ENCODE results near the gene KCNJ6. TPM values are rescaled to one million over a fixed set of nuclear protein-coding genes. Genes with fewer than 3 reads are reported as not detected.
"Not testable (repeated sequence)": the region's sequence is repeated elsewhere in the genome, so short reads cannot be mapped to it uniquely, and the experiment has no call there.

KCNJ6 gene
- total and polyA plus RNA-seq, 8 donors = under 0.01 to 1.3 (median 0.29) TPM; not detected in 3

- intact Hi-C loops (cut with DNase I; ENCODE audit: low total_unique reads) = no loop called here
- H3K9me3 ChIP-seq = peaks cover 0 to 18% (median 15%) of the 10 kb centered on the region in 4 donors
- TF ChIP-seq POLR2AphosphoS5 (IDR thresholded peaks at IDR 0.05) (no peak), EP300 (IDR thresholded peaks at IDR 0.05) (no peak), POLR2A (IDR thresholded peaks at IDR 0.05) (no peak), CTCF (IDR thresholded peaks at IDR 0.05) (no peak)
- no peaks in the 10 kb centered on the region for H3K36me3 ChIP-seq
- H3K27me3 ChIP-seq = no peaks in the 10 kb centered on the region
- H3K27ac ChIP-seq = no peak overlapping the region
- H3K4me1 ChIP-seq = peaks cover 0 to 9% (median 0%) of the 10 kb centered on the region in 4 donors
- DNase-seq = no peak
- H3K4me3 ChIP-seq = no peak overlapping the region
- 88 to 99% (median 95%) methylated on average over 2 of the region's 2 CpGs for WGBS, 5 donors
Observed at GRCh38 chr21:37578471-37579126, 337.7 kb downstream of the KCNJ6 start.

DNA sequence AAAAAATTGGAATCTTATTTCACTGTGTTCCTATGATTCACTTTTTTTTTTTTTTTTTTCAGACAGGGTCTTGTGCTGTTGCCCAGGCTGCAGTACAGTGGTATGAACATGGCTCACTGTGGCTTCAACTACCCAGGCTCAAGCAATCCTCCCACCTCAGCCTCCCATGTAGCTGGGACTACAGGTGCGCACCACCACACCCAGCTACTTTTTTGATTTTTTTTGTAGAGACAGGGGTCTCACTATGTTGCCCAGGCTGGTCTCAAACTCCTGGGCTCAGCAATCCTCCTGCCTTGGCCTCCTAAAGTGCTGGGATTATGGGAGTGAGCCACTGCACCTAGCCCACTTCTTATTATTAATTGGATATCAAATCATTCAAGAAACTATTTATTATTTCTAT is 339.3 kb downstream of the KCNJ6 start:
- intact Hi-C loops (cut with DNase I; ENCODE audit: low total_unique reads); H3K4me1 ChIP-seq; H3K36me3 ChIP-seq; H3K27me3 ChIP-seq; H3K4me3 ChIP-seq; H3K27ac ChIP-seq; DNase-seq: not testable (repeated sequence)
- peaks cover 0 to 18% (median 15%) of the 10 kb centered on the region in 4 donors for H3K9me3 ChIP-seq
- WGBS, 5 donors = 94 to 100% (median 98%) methylated on average over 1 of the region's 1 CpG

DNA sequence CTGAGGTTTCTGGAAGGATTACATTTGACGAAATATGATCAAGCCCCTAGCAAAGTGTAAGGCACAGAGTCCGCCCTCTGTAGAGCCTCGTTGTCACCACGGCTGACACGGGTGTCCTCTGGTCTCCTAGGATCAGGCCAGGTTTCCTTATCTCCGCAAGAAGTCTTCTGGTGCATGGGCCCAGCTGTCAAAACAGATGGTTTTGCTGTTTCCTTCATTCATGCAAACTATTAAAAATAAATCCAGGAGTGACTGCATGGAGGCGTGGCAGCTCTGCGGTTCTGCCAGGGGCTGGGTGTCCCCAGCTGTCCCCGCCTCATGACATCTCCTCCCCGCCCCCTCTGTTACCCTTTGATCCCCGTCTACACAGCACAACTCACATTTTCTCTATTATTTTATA is 340.7 kb downstream of the KCNJ6 start:
- Histone ChIP-seq H3K27ac (no peak overlapping the region), H3K4me3 (no peak overlapping the region), H3K27me3 (no peaks in the 10 kb centered on the region), H3K4me1 (no peaks in the 10 kb centered on the region), H3K36me3 (no peaks in the 10 kb centered on the region), H3K9me3 (peaks cover 0 to 18% (median 15%) of the 10 kb centered on the region in 4 donors)
- intact Hi-C loops (cut with DNase I; ENCODE audit: low total_unique reads) = no loop called here
- TF ChIP-seq POLR2AphosphoS5 (IDR thresholded peaks at IDR 0.05) = no peak
- no peak for TF ChIP-seq CTCF (IDR thresholded peaks at IDR 0.05)
- no peak for TF ChIP-seq POLR2A (IDR thresholded peaks at IDR 0.05)
- TF ChIP-seq EP300 (IDR thresholded peaks at IDR 0.05) = no peak
- WGBS, 5 donors = 87 to 91% (median 89%) methylated on average over 11 of the region's 11 CpGs
- DNase-seq = no peak

GRCh38 chr21:37574751-37575150 is 341.5 kb downstream of the KCNJ6 start:
- no peak overlapping the region for H3K27ac ChIP-seq
- no peaks in the 10 kb centered on the region for H3K27me3 ChIP-seq
- no peak overlapping the region for H3K4me3 ChIP-seq
- TF ChIP-seq POLR2AphosphoS5 (IDR thresholded peaks at IDR 0.05) (no peak), CTCF (IDR thresholded peaks at IDR 0.05) (no peak), EP300 (IDR thresholded peaks at IDR 0.05) (no peak), POLR2A (IDR thresholded peaks at IDR 0.05) (no peak)
- H3K36me3 ChIP-seq = no peaks in the 10 kb centered on the region
- WGBS, 5 donors = 87 to 96% (median 93%) methylated on average over 7 of the region's 7 CpGs
- intact Hi-C loops (cut with DNase I; ENCODE audit: low total_unique reads) = no loop called here
- DNase-seq = no peak
- H3K9me3 ChIP-seq = peaks cover 0 to 18% (median 15%) of the 10 kb centered on the region in 4 donors
- no peaks in the 10 kb centered on the region for H3K4me1 ChIP-seq

DNA sequence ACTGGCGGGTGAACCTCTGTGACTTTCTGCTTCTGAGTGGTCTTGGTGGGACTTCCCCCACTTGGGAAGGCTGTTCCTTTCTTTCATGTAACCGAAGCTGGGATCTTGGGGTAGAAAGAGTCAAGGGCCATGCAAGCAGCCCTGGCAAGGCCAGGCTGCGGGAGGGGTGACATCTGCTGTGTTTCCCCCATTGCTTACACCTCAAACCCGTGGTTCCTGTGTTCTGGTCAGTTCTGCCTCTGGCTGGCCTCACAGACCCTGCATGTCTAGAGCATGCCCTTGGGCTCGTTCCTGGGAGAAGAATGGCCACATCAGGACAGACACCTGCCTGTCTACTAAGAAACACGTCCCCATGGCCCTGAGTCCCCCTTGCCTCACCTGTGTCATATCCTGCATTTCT is 341.9 kb downstream of the KCNJ6 start:
- no peak for TF ChIP-seq POLR2A (IDR thresholded peaks at IDR 0.05)
- TF ChIP-seq POLR2AphosphoS5 (IDR thresholded peaks at IDR 0.05) = no peak
- no peak for TF ChIP-seq CTCF (IDR thresholded peaks at IDR 0.05)
- TF ChIP-seq EP300 (IDR thresholded peaks at IDR 0.05) = no peak
- Histone ChIP-seq H3K9me3 (peaks cover 0 to 15% (median 13%) of the 10 kb centered on the region in 4 donors), H3K4me3 (no peak overlapping the region), H3K27me3 (no peaks in the 10 kb centered on the region), H3K4me1 (no peaks in the 10 kb centered on the region), H3K36me3 (no peaks in the 10 kb centered on the region), H3K27ac (no peak overlapping the region)
- DNase-seq = no peak
- intact Hi-C loops (cut with DNase I; ENCODE audit: low total_unique reads) = no loop called here
- WGBS, 5 donors = 88 to 93% (median 91%) methylated on average over 5 to 6 of the region's 6 CpGs
